Endothelial cell of umbilical vein (primary cell): ENCODE measurements around the gene ANKRD34B. TPM values are rescaled to one million over a fixed set of nuclear protein-coding genes. Genes with fewer than 3 reads are reported as not detected.

Experiments
- BruUV-seq: library from RNA; stranded (reverse); fragments of 400-500 nt; replicated peaks from 2 replicates; lab custom pipeline; 2021; lab: Mats Ljungman, UMichigan
- CTCF ChIA-PET: fragments of 300-600, 350-600 bp; sonication (Branson Sonifier 250); formaldehyde crosslinking; loops from one replicate; lab custom pipeline; 2021; ENCODE audit warnings: antibody characterized with exemption, inconsistent platforms; lab: Charles Lee
- POLR2A ChIA-PET: fragments of 300-600, 350-600 bp; sonication (Branson Sonifier 250); formaldehyde crosslinking; loops from one replicate; lab custom pipeline; 2021; ENCODE audit warnings: antibody characterized with exemption, inconsistent platforms; lab: Charles Lee
- DNase-seq: peaks from one replicate; pipeline ENCODE4 v3.0.0-alpha.2; 2011; ENCODE audit warnings: low read depth, low spot score
- FAIRE-seq: peaks from 2 replicates; lab custom pipeline; 2011; peaks lifted over from hg19 to GRCh38; lab: Jason Lieb, UNC
- H2AFZ ChIP-seq: 2 replicates; pipeline ENCODE4 v1.6.0; 2012; ENCODE audit warnings: low read depth, low read length, control low read depth, inconsistent platforms
- H3K27ac ChIP-seq: 2 replicates; pipeline ENCODE4 v1.5.1; 2011; ENCODE audit warnings: low read depth, mild to moderate bottlenecking, control low read depth, low read length, moderate library complexity; ENCODE audit not compliant: insufficient read depth
- H3K27me3 ChIP-seq, 2 experiments: 2 replicates each; pipeline versions ENCODE4 v1.6.0 to v1.6.1; 2011; ENCODE audit warnings: low read length in 2 of 2, mixed read lengths in 1 of 2; ENCODE audit not compliant: control insufficient read depth in 2 of 2, insufficient read depth in 2 of 2
- H3K36me3 ChIP-seq, 2 experiments: 2 replicates in 1 of 2; 3 replicates in 1 of 2; pipeline ENCODE4 v1.5.1; 2011; ENCODE audit warnings: low read length in 2 of 2, mild to moderate bottlenecking in 1 of 2, moderate library complexity in 1 of 2; ENCODE audit not compliant: control insufficient read depth in 2 of 2, insufficient read depth in 2 of 2; ENCODE audit errors: extremely low read depth in 1 of 2
- H3K4me1 ChIP-seq: 3 replicates; pipeline ENCODE4 v1.5.1; 2011; ENCODE audit warnings: mild to moderate bottlenecking, low read length; ENCODE audit not compliant: control insufficient read depth, insufficient read depth; ENCODE audit errors: extremely low read depth
- H3K4me2 ChIP-seq: 2 replicates; pipeline ENCODE4 v1.6.1; 2011; ENCODE audit warnings: low read length, control low read depth, mixed read lengths; ENCODE audit not compliant: insufficient read depth
- H3K4me3 ChIP-seq, 3 experiments: fragments of 200-600 bp in 1 of 3; sonication (generic), shearing (Covaris generic) in 1 of 3; replicated peaks in 1 of 3; 2 replicates each; pipeline ENCODE4 v1.5.1; 2011 to 2016; ENCODE audit warnings: control low read depth in 3 of 3, low read length in 3 of 3, mild to moderate bottlenecking in 2 of 3, inconsistent platforms in 1 of 3, low read depth in 1 of 3, moderate library complexity in 1 of 3; ENCODE audit not compliant: insufficient read depth in 1 of 3
- H3K79me2 ChIP-seq: 2 replicates; pipeline ENCODE4 v1.6.0; 2012; ENCODE audit warnings: low read length, inconsistent platforms; ENCODE audit not compliant: control insufficient read depth, insufficient read depth
- H3K9ac ChIP-seq: replicated peaks from 2 replicates; pipeline ENCODE3; 2011; ENCODE audit warnings: low read length, control low read depth; ENCODE audit not compliant: insufficient read depth; ENCODE audit errors: extremely low read depth
- H3K9me1 ChIP-seq: replicated peaks from 3 replicates; pipeline ENCODE4 v1.6.0; 2011; ENCODE audit warnings: mild to moderate bottlenecking, low read length; ENCODE audit not compliant: control insufficient read depth, insufficient read depth; ENCODE audit errors: extremely low read depth
- H3K9me3 ChIP-seq: replicated peaks from 2 replicates; pipeline ENCODE4 v1.5.1; 2012; ENCODE audit warnings: low read length, inconsistent platforms; ENCODE audit not compliant: control insufficient read depth, insufficient read depth
- H4K20me1 ChIP-seq: replicated peaks from 2 replicates; pipeline ENCODE3; 2011; ENCODE audit warnings: mild to moderate bottlenecking, low read length; ENCODE audit not compliant: control insufficient read depth, insufficient read depth; ENCODE audit errors: extremely low read depth
- EZH2 ChIP-seq: IDR thresholded peaks from 2 replicates; pipeline ENCODE4 v1.6.1; 2012; ENCODE audit warnings: borderline replicate concordance, low read depth, mild to moderate bottlenecking, moderate library complexity, low read length, inconsistent platforms; ENCODE audit not compliant: severe bottlenecking
- FOS ChIP-seq: IDR thresholded peaks from 2 replicates; pipeline ENCODE4 v1.6.1; 2011; ENCODE audit warnings: mild to moderate bottlenecking, low read length, moderate library complexity, borderline replicate concordance; ENCODE audit not compliant: insufficient read depth
- GATA2 ChIP-seq: IDR thresholded peaks from 2 replicates; pipeline ENCODE4 v1.7.0; 2011; ENCODE audit warnings: low read depth, mild to moderate bottlenecking, moderate library complexity, mixed read lengths, low read length; ENCODE audit not compliant: insufficient read length, insufficient read depth
- JUN ChIP-seq: IDR thresholded peaks from 2 replicates; pipeline ENCODE4 v1.6.1; 2011; ENCODE audit warnings: borderline replicate concordance, low read depth; ENCODE audit not compliant: insufficient read length, insufficient read depth
- MYC ChIP-seq: IDR thresholded peaks from one replicate; pipeline ENCODE4 v1.6.1; 2011; ENCODE audit warnings: mild to moderate bottlenecking, low read depth, low read length
- POLR2A ChIP-seq: IDR thresholded peaks from 2 replicates; pipeline ENCODE4 v1.6.1; 2012; ENCODE audit warnings: low read depth, mild to moderate bottlenecking, control low read depth, low read length
- POLR2AphosphoS5 ChIP-seq: IDR thresholded peaks from 2 replicates; pipeline ENCODE4 v1.6.1; 2012; ENCODE audit warnings: low read depth, mild to moderate bottlenecking, control low read depth, low read length, moderate library complexity; ENCODE audit not compliant: insufficient read depth
- dilution Hi-C: fragments of 300-500 bp; cut with MboI; formaldehyde crosslinking; loops from one replicate; pipeline ENCODE4 v1.15.0; 2019; ENCODE audit warnings: low sequenced_read_pairs; ENCODE audit not compliant: extremely low pct_ligation_motif_present
- intact Hi-C: fragments of 100-400 bp; cut with micrococcal nuclease; formaldehyde crosslinking; loops from one replicate; pipeline ENCODE4 v1.10.0; 2022
- polyA plus RNA-seq, 4 experiments: library from polyadenylated mRNA; depleted of rRNA in 3 of 4; stranded (reverse) in 3 of 4; unstranded in 1 of 4; fragments of >200 nt; gene quantifications; 2 replicates each; pipeline versions ENCODE4 v1.2.1 to v1.2.3, GENCODE V29; 2011 to 2012; ENCODE audit warnings: missing spikeins in 1 of 4
- total RNA-seq: library from RNA; stranded (reverse); gene quantifications from 2 replicates; pipeline ENCODE4 v1.2.3, GENCODE V29; 2021
- TF ChIP-seq, protein P1 (sequence below): IDR thresholded peaks from 2 replicates; pipeline ENCODE4 v1.6.1; 2011; ENCODE audit not compliant: insufficient read depth, insufficient read length
- TF ChIP-seq, protein P2 (sequence below), 2 donors: IDR thresholded peaks; 1 replicate in 1 of 2; 2 replicates in 1 of 2; pipeline ENCODE4 v1.5.1; 2011; ENCODE audit warnings: low read length in 2 of 2, mild to moderate bottlenecking in 2 of 2, moderate library complexity in 2 of 2, control low read depth in 1 of 2, inconsistent platforms in 1 of 2, low read depth in 1 of 2; ENCODE audit not compliant: insufficient read depth in 1 of 2; ENCODE audit errors: extremely low read depth in 1 of 2

The ANKRD34B gene
- total and polyA plus RNA-seq, 2 donors (not counting 3 experiments of a cell fraction or from before 2014, with no cell fraction given) = not detected

- Histone ChIP-seq H3K4me3 (no peak overlapping the region), H4K20me1 (no peaks in the 10 kb centered on the region), H2AFZ (no peak overlapping the region), H3K9ac (no peak overlapping the region), H3K9me3 (no peaks in the 10 kb centered on the region), H3K4me2 (no peak overlapping the region), H3K4me1 (no peaks in the 10 kb centered on the region), H3K9me1 (no peaks in the 10 kb centered on the region), H3K27me3 (no peaks in the 10 kb centered on the region), H3K27ac (no peak overlapping the region), H3K36me3 (no peaks in the 10 kb centered on the region), H3K79me2 (no peaks in the 10 kb centered on the region)
- no peak for TF ChIP-seq FOS
- TF ChIP-seq, protein P1, sequence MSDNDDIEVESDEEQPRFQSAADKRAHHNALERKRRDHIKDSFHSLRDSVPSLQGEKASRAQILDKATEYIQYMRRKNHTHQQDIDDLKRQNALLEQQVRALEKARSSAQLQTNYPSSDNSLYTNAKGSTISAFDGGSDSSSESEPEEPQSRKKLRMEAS = no peak
- no peak for TF ChIP-seq GATA2
- TF ChIP-seq JUN = no peak
- TF ChIP-seq, protein P2, sequence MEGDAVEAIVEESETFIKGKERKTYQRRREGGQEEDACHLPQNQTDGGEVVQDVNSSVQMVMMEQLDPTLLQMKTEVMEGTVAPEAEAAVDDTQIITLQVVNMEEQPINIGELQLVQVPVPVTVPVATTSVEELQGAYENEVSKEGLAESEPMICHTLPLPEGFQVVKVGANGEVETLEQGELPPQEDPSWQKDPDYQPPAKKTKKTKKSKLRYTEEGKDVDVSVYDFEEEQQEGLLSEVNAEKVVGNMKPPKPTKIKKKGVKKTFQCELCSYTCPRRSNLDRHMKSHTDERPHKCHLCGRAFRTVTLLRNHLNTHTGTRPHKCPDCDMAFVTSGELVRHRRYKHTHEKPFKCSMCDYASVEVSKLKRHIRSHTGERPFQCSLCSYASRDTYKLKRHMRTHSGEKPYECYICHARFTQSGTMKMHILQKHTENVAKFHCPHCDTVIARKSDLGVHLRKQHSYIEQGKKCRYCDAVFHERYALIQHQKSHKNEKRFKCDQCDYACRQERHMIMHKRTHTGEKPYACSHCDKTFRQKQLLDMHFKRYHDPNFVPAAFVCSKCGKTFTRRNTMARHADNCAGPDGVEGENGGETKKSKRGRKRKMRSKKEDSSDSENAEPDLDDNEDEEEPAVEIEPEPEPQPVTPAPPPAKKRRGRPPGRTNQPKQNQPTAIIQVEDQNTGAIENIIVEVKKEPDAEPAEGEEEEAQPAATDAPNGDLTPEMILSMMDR (IDR thresholded peaks at IDR 0.05; ENCODE audit: extremely low read depth in 1 of 2, insufficient read depth in 1 of 2, low read depth in 1 of 2, low read length in 2 of 2) = no peak
- no peak for TF ChIP-seq POLR2A
- TF ChIP-seq EZH2 = no peak
- TF ChIP-seq POLR2AphosphoS5 = no peak
- TF ChIP-seq MYC = no peak
- DNase-seq (no peak), FAIRE-seq (no peak)
- ChIA-PET POLR2A (no interaction called here), CTCF (no interaction called here)
- intact Hi-C loops = no loop called here
- dilution Hi-C loops = no loop called here
- BruUV-seq = no TSS peak
Measured at GRCh38 chr5:80597500-80597899, 27.4 kb upstream of the ANKRD34B start.
